Lung (tissue), 12 donors: Measurements from ENCODE around the gene CYP1A1. TPM values are rescaled to one million over a fixed set of nuclear protein-coding genes. Genes with fewer than 3 reads are reported as not detected.

ENCODE experiments used
- ATAC-seq: fragments of 200-7000 bp; cut with Tn5 transposase; one replicate; pipeline ENCODE4 v1.9.1; 2020; ENCODE audit warnings: moderate number of reproducible peaks; ENCODE audit not compliant: insufficient read depth, low FRiP score
- DNase-seq, 3 donors: peaks; one replicate each; pipeline ENCODE4 v3.0.0-alpha.2; 2013 to 2017
- H3K27ac ChIP-seq, 2 donors: one replicate each; pipeline ENCODE4 v1.5.1; 2013; ENCODE audit warnings: mild to moderate bottlenecking in 2 of 2, moderate library complexity in 2 of 2, control low read depth in 1 of 2, inconsistent platforms in 1 of 2, low read depth in 1 of 2, low read length in 1 of 2
- H3K27me3 ChIP-seq, 3 donors: one replicate each; pipeline ENCODE4 v1.5.1; 2013; ENCODE audit warnings: low read length in 2 of 3; ENCODE audit not compliant: control insufficient read depth in 3 of 3, insufficient read depth in 3 of 3
- H3K36me3 ChIP-seq, 4 donors: one replicate each; pipeline ENCODE4 v1.5.1; 2013; ENCODE audit warnings: low read length in 4 of 4, mild to moderate bottlenecking in 1 of 4, moderate library complexity in 1 of 4; ENCODE audit not compliant: control insufficient read depth in 4 of 4, insufficient read depth in 4 of 4
- H3K4me1 ChIP-seq, 5 donors: one replicate each; pipeline ENCODE4 v1.5.1; 2013; ENCODE audit warnings: low read length in 5 of 5, mild to moderate bottlenecking in 2 of 5, moderate library complexity in 1 of 5; ENCODE audit not compliant: control insufficient read depth in 5 of 5, insufficient read depth in 5 of 5
- H3K4me3 ChIP-seq: one replicate; pipeline ENCODE4 v1.5.1; 2013; ENCODE audit warnings: mild to moderate bottlenecking, control low read depth, moderate library complexity
- H3K9ac ChIP-seq, 2 donors: one replicate each; pipeline ENCODE4 v1.5.1; 2013; ENCODE audit warnings: low read length in 2 of 2, control low read depth in 1 of 2; ENCODE audit not compliant: insufficient read depth in 1 of 2
- H3K9me3 ChIP-seq, 4 donors: one replicate each; pipeline ENCODE4 v1.5.1; 2013; ENCODE audit warnings: low read length in 3 of 4, mild to moderate bottlenecking in 1 of 4, moderate library complexity in 1 of 4; ENCODE audit not compliant: control insufficient read depth in 4 of 4, insufficient read depth in 3 of 4
- CTCF ChIP-seq: IDR thresholded peaks from 2 replicates; pipeline ENCODE4 v1.5.1; 2012; ENCODE audit warnings: mild to moderate bottlenecking; ENCODE audit errors: control extremely low read depth, extremely low read depth
- WGBS, 2 donors: extraction: QIAGEN DNeasy Blood & Tissue Kit; methylation state at CpG; one replicate each; pipeline ENCODE4 v1.1.7; 2013; 5-methylcytosine and 5-hydroxymethylcytosine counted together
- polyA plus RNA-seq, 2 donors: library from polyadenylated mRNA; stranded (reverse); fragments of 200-250 nt; gene quantifications; one replicate each; pipeline ENCODE4 v1.2.1, GENCODE V29; 2013
- total RNA-seq, 2 donors: library from RNA; depleted of rRNA in 1 of 2; stranded (reverse); fragments of >200 nt in 1 of 2; gene quantifications; one replicate each; pipeline ENCODE4 v1.2.1, GENCODE V29; 2014 to 2021
- donor health status: control.
- donor health status: control.
- donor health status: Bipolar disorder and iron deficiency.
- donor health status: healthy.
- donor health status: DM: yes; HTN: yes; CAD: no.

CYP1A1 gene
- total and polyA plus RNA-seq, 4 donors: 0.31 to 15.0 (median 0.73) TPM

- H3K27me3 ChIP-seq: no peaks in the 10 kb centered on the region
- no peak for TF ChIP-seq CTCF
- H3K9ac ChIP-seq: no peak overlapping the region
- H3K27ac ChIP-seq: peak overlapping the region in 1 of 2 donors; percentile 5
- no peak for ATAC-seq
- H3K9me3 ChIP-seq: no peaks in the 10 kb centered on the region
- H3K4me1 ChIP-seq: peaks cover 0 to 7% (median 0%) of the 10 kb centered on the region in 5 donors
- DNase-seq: no peak
- 75 to 85% methylated on average over 8 of the region's 8 CpGs for WGBS, 2 donors
- H3K4me3 ChIP-seq: no peak overlapping the region
- H3K36me3 ChIP-seq: no peaks in the 10 kb centered on the region
Observed at GRCh38 chr15:74752011-74752410, 26.7 kb upstream of the CYP1A1 start.

GRCh38 chr15:74750751-74751150, 25.4 kb upstream of the CYP1A1 start:
- DNase-seq: no peak

GRCh38 chr15:74749832-74750231, 24.5 kb upstream of the CYP1A1 start:
- H3K9ac ChIP-seq: no peak overlapping the region
- DNase-seq (no peak), ATAC-seq (no peak)
- H3K4me1 ChIP-seq: peaks cover 0 to 7% (median 0%) of the 10 kb centered on the region in 5 donors
- H3K36me3 ChIP-seq: no peaks in the 10 kb centered on the region
- H3K27me3 ChIP-seq: no peaks in the 10 kb centered on the region
- no peaks in the 10 kb centered on the region for H3K9me3 ChIP-seq
- no peak overlapping the region for H3K4me3 ChIP-seq
- no peak overlapping the region for H3K27ac ChIP-seq
- no peak for TF ChIP-seq CTCF
- WGBS, 2 donors: 93 to 97% methylated on average over 20 of the region's 20 CpGs

More at GRCh38 chr15:74750751-74751150, 25.4 kb upstream of the CYP1A1 start:
- 67% methylated on average over 2 of the region's 2 CpGs for WGBS, 2 donors
- no peaks in the 10 kb centered on the region for H3K27me3 ChIP-seq
- H3K9ac ChIP-seq: no peak overlapping the region
- H3K4me1 ChIP-seq: peaks cover 0 to 7% (median 0%) of the 10 kb centered on the region in 5 donors
- no peak overlapping the region for H3K4me3 ChIP-seq
- TF ChIP-seq CTCF: no peak
- ATAC-seq: no peak
- H3K9me3 ChIP-seq: no peaks in the 10 kb centered on the region
- no peak overlapping the region for H3K27ac ChIP-seq
- H3K36me3 ChIP-seq: no peaks in the 10 kb centered on the region

GRCh38 chr15:74748322-74748946, 23.1 kb upstream of the CYP1A1 start, which contains the start of gene CYP1A2:
CYP1A2 (plus strand) TSS chr15:74748845; CDS start chr15:74749739, 894 bp downstream.
- Histone ChIP-seq H3K9me3 (no peaks in the 10 kb centered on the region), H3K9ac (no peak within 1 kb of the TSS), H3K4me1 (peaks cover 0 to 7% (median 0%) of the 10 kb centered on the region in 5 donors), H3K27me3 (no peaks in the 10 kb centered on the region), H3K36me3 (no peaks in the 10 kb centered on the region), H3K27ac (no peak within 1 kb of the TSS), H3K4me3 (no peak within 1 kb of the TSS)
- WGBS, 2 donors: 82% methylated on average over 3 of the region's 3 CpGs
- DNase-seq (no peak), ATAC-seq (no peak)
- TF ChIP-seq CTCF: no peak
